ENCODE results near the gene SIGMAR1. TPM values are rescaled to one million over a fixed set of nuclear protein-coding genes. Genes with fewer than 3 reads are reported as not detected.

The SIGMAR1 gene
- total RNA-seq, 2 donors from 2014 or later, result 41.9 to 63.6 TPM

GRCh38 chr9:34625186-34625486 is 12.5 kb downstream of the SIGMAR1 start:
- Mint-ChIP-seq H3K9me3 (no peaks in the 10 kb centered on the region), H3K36me3 (peaks cover 5 to 22% of the 10 kb centered on the region in 2 donors), H3K27ac (no peak overlapping the region)
- ATAC-seq (no peak), DNase-seq (ENCODE audit: low spot score in 2 of 2) (no peak)

GRCh38 chr9:34624475-34625185 is 13.0 kb downstream of the SIGMAR1 start:
- no peak for ATAC-seq
- Mint-ChIP-seq H3K27ac (no peak overlapping the region), H3K36me3 (peaks cover 5 to 25% of the 10 kb centered on the region in 2 donors), H3K9me3 (no peaks in the 10 kb centered on the region)
- DNase-seq (ENCODE audit: low spot score in 2 of 2), result no peak

- no peak for ATAC-seq
- peaks cover 5 to 23% of the 10 kb centered on the region in 2 donors for H3K36me3 Mint-ChIP-seq
Measured at GRCh38 chr9:34623374-34624235, 14.0 kb downstream of the SIGMAR1 start.

GRCh38 chr9:34620061-34620994 is 17.3 kb downstream of the SIGMAR1 start, which contains the start of gene DCTN3:
DCTN3 (minus strand) TSS chr9:34620495; CDS start chr9:34620464, 31 bp downstream.
- H3K9me3 Mint-ChIP-seq, result no peaks in the 10 kb centered on the region
- H3K36me3 Mint-ChIP-seq, result peaks cover 5 to 19% of the 10 kb centered on the region in 2 donors
- DNase-seq (ENCODE audit: low spot score in 2 of 2) (peak; percentile 84 to 89), ATAC-seq (peak; percentile 99)
- peak within 1 kb of the TSS; percentile 90 to 94 for H3K27ac Mint-ChIP-seq

More at GRCh38 chr9:34623374-34624235, 14.0 kb downstream of the SIGMAR1 start:
- H3K9me3 Mint-ChIP-seq, result no peaks in the 10 kb centered on the region
- DNase-seq (ENCODE audit: low spot score in 2 of 2), result no peak
- no peak overlapping the region for H3K27ac Mint-ChIP-seq

- H3K9me3 Mint-ChIP-seq, result no peaks in the 10 kb centered on the region
Measured at GRCh38 chr9:34615132-34615531, 22.5 kb downstream of the SIGMAR1 start.

GRCh38 chr9:34612788-34613390 is 24.7 kb downstream of the SIGMAR1 start:
- ATAC-seq (peak; percentile 48 to 60), DNase-seq (ENCODE audit: low spot score in 2 of 2) (peak; percentile 69 to 79)
- peak overlapping the region; percentile 81 to 94 for H3K27ac Mint-ChIP-seq
- H3K9me3 Mint-ChIP-seq, result no peaks in the 10 kb centered on the region
- peaks cover 7% of the 10 kb centered on the region in 2 donors for H3K36me3 Mint-ChIP-seq

More at GRCh38 chr9:34615132-34615531, 22.5 kb downstream of the SIGMAR1 start:
- ATAC-seq, result no peak
- no peak for DNase-seq (ENCODE audit: low spot score in 2 of 2)
- peaks cover 7 to 11% of the 10 kb centered on the region in 2 donors for H3K36me3 Mint-ChIP-seq
- no peak overlapping the region for H3K27ac Mint-ChIP-seq

- peaks cover 7% of the 10 kb centered on the region in 2 donors for H3K36me3 Mint-ChIP-seq
- no peaks in the 10 kb centered on the region for H3K9me3 Mint-ChIP-seq
- H3K27ac Mint-ChIP-seq, result peak within 1 kb of the TSS; percentile 94 to 97
- peak; percentile 88 to 90 for DNase-seq (ENCODE audit: low spot score in 2 of 2)
- ATAC-seq, result peak; percentile 91 to 97
Measured at GRCh38 chr9:34611811-34612787, 25.5 kb downstream of the SIGMAR1 start, which contains the start of gene RPP25L. RPP25L (minus strand) TSS chr9:34612097; CDS start chr9:34611296, 801 bp downstream.

GRCh38 chr9:34611251-34611810 is 26.3 kb downstream of the SIGMAR1 start:
- DNase-seq (ENCODE audit: low spot score in 2 of 2) (no peak), ATAC-seq (peak; percentile 4 to 5)
- Mint-ChIP-seq H3K27ac (peak overlapping the region; percentile 94 to 97), H3K36me3 (peaks cover 7% of the 10 kb centered on the region in 2 donors), H3K9me3 (no peaks in the 10 kb centered on the region)

GRCh38 chr9:34610434-34611206 is 27.0 kb downstream of the SIGMAR1 start:
- no peaks in the 10 kb centered on the region for H3K9me3 Mint-ChIP-seq
- no peak for DNase-seq (ENCODE audit: low spot score in 2 of 2)
- peak overlapping the region in 1 of 2 donors; percentile 94 for H3K27ac Mint-ChIP-seq
- ATAC-seq, result no peak
- peaks cover 7% of the 10 kb centered on the region in 2 donors for H3K36me3 Mint-ChIP-seq

- no peak overlapping the region for H3K27ac Mint-ChIP-seq
- DNase-seq (ENCODE audit: low spot score in 2 of 2), result no peak
- ATAC-seq, result no peak
- no peaks in the 10 kb centered on the region for H3K9me3 Mint-ChIP-seq
- H3K36me3 Mint-ChIP-seq, result peaks cover 7% of the 10 kb centered on the region in 2 donors
Measured at GRCh38 chr9:34607331-34607730, 30.3 kb downstream of the SIGMAR1 start.

- ATAC-seq, result no peak
- DNase-seq (ENCODE audit: low spot score in 2 of 2), result no peak
Measured at GRCh38 chr9:34606905-34607304, 30.7 kb downstream of the SIGMAR1 start.

GRCh38 chr9:34606190-34606589 is 31.4 kb downstream of the SIGMAR1 start:
- Mint-ChIP-seq H3K36me3 (peaks cover under 1% of the 10 kb centered on the region in 2 donors), H3K9me3 (no peaks in the 10 kb centered on the region), H3K27ac (no peak overlapping the region)
- DNase-seq (ENCODE audit: low spot score in 2 of 2) (no peak), ATAC-seq (no peak)

More at GRCh38 chr9:34606905-34607304, 30.7 kb downstream of the SIGMAR1 start:
- no peaks in the 10 kb centered on the region for H3K9me3 Mint-ChIP-seq
- peaks cover 7% of the 10 kb centered on the region in 2 donors for H3K36me3 Mint-ChIP-seq
- H3K27ac Mint-ChIP-seq, result no peak overlapping the region

GRCh38 chr9:34603610-34604231 is 33.9 kb downstream of the SIGMAR1 start:
- DNase-seq (ENCODE audit: low spot score in 2 of 2) (peak; percentile 71 to 88), ATAC-seq (peak; percentile 90 to 92)
- Mint-ChIP-seq H3K36me3 (no peaks in the 10 kb centered on the region), H3K27ac (no peak overlapping the region), H3K9me3 (no peaks in the 10 kb centered on the region)
